ENCODE results near the gene IDH1. TPM values are rescaled to one million over a fixed set of nuclear protein-coding genes. Genes with fewer than 3 reads are reported as not detected.

IDH1 gene
- total and polyA plus RNA-seq, 2 of the 8 experiments (the other 6 are each of a cell fraction or from before 2014, with no cell fraction given) = 174 to 398 TPM

DNA sequence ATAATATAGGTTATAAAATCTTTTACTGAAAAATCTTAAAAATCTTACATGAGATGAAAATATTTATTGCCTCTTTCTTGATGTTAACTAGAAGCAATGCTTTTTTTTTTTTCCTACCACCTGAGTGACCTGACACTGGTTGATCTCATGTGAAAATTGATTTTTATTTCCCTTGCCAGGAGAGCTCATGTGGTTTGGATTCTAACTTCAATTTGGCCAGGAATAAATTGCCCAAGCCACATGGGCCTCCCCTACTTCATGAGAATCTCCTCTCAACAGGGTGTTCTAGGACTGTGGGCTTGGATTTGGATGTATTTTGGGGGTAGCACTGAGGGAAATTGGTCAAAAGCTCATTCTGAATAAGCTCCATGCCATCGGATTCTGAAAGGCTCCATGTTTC lies 20.1 kb downstream of the IDH1 start:
- H3K4ac ChIP-seq (replicated peaks; ENCODE audit: insufficient read length, low read depth, low read length) = no peak overlapping the region
- peaks cover 14 to 38% (median 25%) of the 10 kb centered on the region in 4 experiments for H3K36me3 ChIP-seq (ENCODE audit: control insufficient read depth in 2 of 4, insufficient read depth in 4 of 4, low read length in 3 of 4)
- H3K4me3 ChIP-seq (ENCODE audit: extremely low read depth in 1 of 4, insufficient read depth in 2 of 4, low read depth in 3 of 4, low read length in 4 of 4) = no peak overlapping the region
- H2BK5ac ChIP-seq (ENCODE audit: low read depth, low read length) = no peak overlapping the region
- H3K56ac ChIP-seq (replicated peaks; ENCODE audit: insufficient read length, low read depth, low read length) = no peak overlapping the region
- CTCF ChIA-PET (ENCODE audit: partially characterized antibody) = interaction anchor here (0.7 to 1.5 kb wide), 5 partner anchors 10 to 194 kb away, joined by 3 to 8 read pairs (median 4); no protein-coding TSS in a partner anchor
- H3K27ac ChIP-seq (ENCODE audit: low read depth, low read length) = no peak overlapping the region
- H2BK20ac ChIP-seq (ENCODE audit: low read length) = no peak overlapping the region
- H2BK12ac ChIP-seq (ENCODE audit: low read depth, low read length) = no peak overlapping the region
- H3K79me1 ChIP-seq (ENCODE audit: low read depth, low read length) = no peaks in the 10 kb centered on the region
- H4K8ac ChIP-seq (ENCODE audit: extremely low read depth, insufficient read depth, low read length) = no peak overlapping the region
- no peak for TF ChIP-seq CTBP2 (IDR thresholded peaks at IDR 0.05; ENCODE audit: borderline replicate concordance, insufficient read depth, insufficient read length, low read length)
- no peak for TF ChIP-seq CBX5 (IDR thresholded peaks at IDR 0.05; ENCODE audit: low read depth, low read length)
- TF ChIP-seq SP4 (IDR thresholded peaks at IDR 0.05; ENCODE audit: low read length) = no peak
- no peak for TF ChIP-seq KDM5A (IDR thresholded peaks at IDR 0.05; ENCODE audit: low read length)
- no peak for TF ChIP-seq RAD21 (IDR thresholded peaks at IDR 0.05 in 1 of 2, conservative IDR thresholded peaks at IDR 0.05 in 1 of 2; ENCODE audit: low read depth in 2 of 2, low read length in 2 of 2)
- TF ChIP-seq HDAC6 (IDR thresholded peaks at IDR 0.05; ENCODE audit: low read depth, low read length) = no peak
- TF ChIP-seq CHD2 (IDR thresholded peaks at IDR 0.05; ENCODE audit: low read length) = no peak
- TF ChIP-seq BACH1 (IDR thresholded peaks at IDR 0.05; ENCODE audit: low read length) = no peak
- no peak for TF ChIP-seq TAF1 (IDR thresholded peaks at IDR 0.05; ENCODE audit: low read depth, low read length)
- TF ChIP-seq BRCA1 (IDR thresholded peaks at IDR 0.05; ENCODE audit: low read depth, low read length) = no peak
- no peak for TF ChIP-seq NRF1 (IDR thresholded peaks at IDR 0.05; ENCODE audit: low read depth, low read length)
- TF ChIP-seq, protein P1, sequence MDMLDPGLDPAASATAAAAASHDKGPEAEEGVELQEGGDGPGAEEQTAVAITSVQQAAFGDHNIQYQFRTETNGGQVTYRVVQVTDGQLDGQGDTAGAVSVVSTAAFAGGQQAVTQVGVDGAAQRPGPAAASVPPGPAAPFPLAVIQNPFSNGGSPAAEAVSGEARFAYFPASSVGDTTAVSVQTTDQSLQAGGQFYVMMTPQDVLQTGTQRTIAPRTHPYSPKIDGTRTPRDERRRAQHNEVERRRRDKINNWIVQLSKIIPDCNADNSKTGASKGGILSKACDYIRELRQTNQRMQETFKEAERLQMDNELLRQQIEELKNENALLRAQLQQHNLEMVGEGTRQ (IDR thresholded peaks at IDR 0.05; ENCODE audit: low read length) = no peak
- TF ChIP-seq SP2 (IDR thresholded peaks at IDR 0.05; ENCODE audit: low read length) = no peak
- no peak for TF ChIP-seq ASH2L (IDR thresholded peaks at IDR 0.05; ENCODE audit: low read length)
- DNase-seq (ENCODE audit: low read depth in 1 of 2, low spot score in 2 of 2) = no peak
- no peak overlapping the region for H4K5ac ChIP-seq (ENCODE audit: insufficient read length, low read depth, low read length)
- H3K4me2 ChIP-seq (ENCODE audit: insufficient read depth in 1 of 2, low read depth in 2 of 2, low read length in 2 of 2) = no peak overlapping the region
- H3K4me1 ChIP-seq (replicated peaks in 1 of 4; ENCODE audit: control insufficient read depth in 3 of 4, insufficient read depth in 4 of 4, low read length in 3 of 4) = no peaks in the 10 kb centered on the region
- H3K18ac ChIP-seq (ENCODE audit: extremely low read depth, low read length) = no peak overlapping the region
- H3K79me2 ChIP-seq (ENCODE audit: control insufficient read depth in 1 of 2, insufficient read depth in 2 of 2, low read length in 2 of 2) = no peaks in the 10 kb centered on the region
- H3K9me3 ChIP-seq (ENCODE audit: insufficient read depth in 2 of 2, low read depth in 1 of 2, low read length in 1 of 2) = no peaks in the 10 kb centered on the region
- POLR2A ChIA-PET (ENCODE audit: partially characterized antibody) = interaction anchor here (0.8 to 1.7 kb wide), 7 partner anchors 8 to 28 kb away, joined by 3 to 6 read pairs (median 4); partner anchors contain the start of gene IDH1
- H3K27me3 ChIP-seq (replicated peaks in 1 of 4; ENCODE audit: control insufficient read depth in 3 of 4, extremely low read depth in 1 of 4, insufficient read depth in 3 of 4, low read length in 3 of 4) = no peaks in the 10 kb centered on the region
- no peak overlapping the region for H3K14ac ChIP-seq (ENCODE audit: insufficient read length)
- no peak overlapping the region for H2AK5ac ChIP-seq (ENCODE audit: low read depth, low read length)
- H3K23me2 ChIP-seq (ENCODE audit: low read depth, low read length) = no peaks in the 10 kb centered on the region
- H3K23ac ChIP-seq (ENCODE audit: insufficient read length) = no peak overlapping the region
- no peak for FAIRE-seq
- no peak overlapping the region for H4K91ac ChIP-seq (replicated peaks; ENCODE audit: insufficient read length, low read length)
- 89% methylated on average over 1 of the region's 1 CpG; no CpG with 5 or more reads in 1 of the 2 experiments for WGBS, 2 experiments (ENCODE audit: extremely low coverage in 1 of 2, insufficient coverage in 1 of 2, insufficient read length in 1 of 2, insufficient replicate concordance in 2 of 2, low coverage in 1 of 2, low lambda C conversion rate in 2 of 2, missing lambda C conversion rate in 1 of 2)
- H2BK120ac ChIP-seq (replicated peaks; ENCODE audit: low read depth, low read length) = no peak overlapping the region
- H3K9ac ChIP-seq (replicated peaks in 1 of 4; ENCODE audit: extremely low read depth in 1 of 4, low read depth in 3 of 4, low read length in 3 of 4) = no peak overlapping the region
- no peaks in the 10 kb centered on the region for H4K20me1 ChIP-seq (replicated peaks in 1 of 2; ENCODE audit: control insufficient read depth in 1 of 2, insufficient read depth in 2 of 2, low read length in 2 of 2)
- H2BK15ac ChIP-seq (ENCODE audit: low read length) = no peak overlapping the region
- no peak overlapping the region for H2AFZ ChIP-seq (ENCODE audit: low read length)

Data from H1 (cell line).